ENCODE data around the gene RBM47. TPM values are rescaled to one million over a fixed set of nuclear protein-coding genes. Genes with fewer than 3 reads are reported as not detected.

RBM47 gene
- polyA plus RNA-seq, 3 donors, result 79.5 to 101 (median 92.8) TPM

GRCh38 chr4:40375620-40376019 is 254.0 kb downstream of the RBM47 start:
- peaks cover 0 to 5% (median 1%) of the 10 kb centered on the region in 3 donors for H3K27me3 Mint-ChIP-seq (ENCODE audit: low read depth in 3 of 3)
- no peak overlapping the region for H3K4me3 Mint-ChIP-seq
- Histone ChIP-seq H3K27me3 (ENCODE audit: control insufficient read depth in 2 of 2, insufficient read depth in 2 of 2, low read length in 2 of 2) (no peaks in the 10 kb centered on the region), H2AFZ (ENCODE audit: insufficient read depth, low read depth, low read length, poor library complexity, severe bottlenecking) (no peak overlapping the region), H3K27ac (ENCODE audit: low read depth in 1 of 2, low read length in 2 of 2) (no peak overlapping the region), H3K79me2 (ENCODE audit: insufficient read depth, low read length) (no peaks in the 10 kb centered on the region), H3K4me2 (replicated peaks; ENCODE audit: extremely low read depth, low read length, poor library complexity, severe bottlenecking) (no peak overlapping the region), H3K36me3 (replicated peaks in 1 of 2; ENCODE audit: control insufficient read depth in 1 of 2, insufficient read depth in 2 of 2, low read length in 2 of 2) (no peaks in the 10 kb centered on the region), H3K4me3 (replicated peaks in 1 of 3; ENCODE audit: low read depth in 2 of 3, low read length in 3 of 3) (no peak overlapping the region), H3K4me1 (ENCODE audit: control insufficient read depth in 1 of 2, insufficient read depth in 2 of 2, low read length in 2 of 2) (peaks cover 8% of the 10 kb centered on the region in 2 donors), H4K20me1 (ENCODE audit: insufficient read depth, low read length) (no peaks in the 10 kb centered on the region), H3K9me3 (replicated peaks in 1 of 2; ENCODE audit: control insufficient read depth in 1 of 2, insufficient read depth in 1 of 2, low read length in 2 of 2) (no peaks in the 10 kb centered on the region), H3K9ac (ENCODE audit: insufficient read depth, low read length, poor library complexity, severe bottlenecking) (no peak overlapping the region)
- H3K4me1 Mint-ChIP-seq, result peaks cover 16% of the 10 kb centered on the region
- no peaks in the 10 kb centered on the region for H3K36me3 Mint-ChIP-seq
- WGBS (ENCODE audit: insufficient coverage), result 73% methylated on average over 1 of the region's 2 CpGs
- no peak overlapping the region for H3K27ac Mint-ChIP-seq
- H3K9me3 Mint-ChIP-seq, result no peaks in the 10 kb centered on the region
- TF ChIP-seq CTCF (IDR thresholded peaks at IDR 0.05), result no peak
- intact Hi-C loops (cut with micrococcal nuclease), result no loop called here
- DNase-seq, result no peak

GRCh38 chr4:40375095-40375494 is 254.6 kb downstream of the RBM47 start:
- Histone ChIP-seq H3K36me3 (replicated peaks in 1 of 2; ENCODE audit: control insufficient read depth in 1 of 2, insufficient read depth in 2 of 2, low read length in 2 of 2) (no peaks in the 10 kb centered on the region), H3K4me2 (replicated peaks; ENCODE audit: extremely low read depth, low read length, poor library complexity, severe bottlenecking) (no peak overlapping the region), H3K4me3 (replicated peaks in 1 of 3; ENCODE audit: low read depth in 2 of 3, low read length in 3 of 3) (no peak overlapping the region), H3K79me2 (ENCODE audit: insufficient read depth, low read length) (no peaks in the 10 kb centered on the region), H3K4me1 (ENCODE audit: control insufficient read depth in 1 of 2, insufficient read depth in 2 of 2, low read length in 2 of 2) (peaks cover 8% of the 10 kb centered on the region in 2 donors), H2AFZ (ENCODE audit: insufficient read depth, low read depth, low read length, poor library complexity, severe bottlenecking) (no peak overlapping the region), H3K27me3 (ENCODE audit: control insufficient read depth in 2 of 2, insufficient read depth in 2 of 2, low read length in 2 of 2) (no peaks in the 10 kb centered on the region), H3K27ac (ENCODE audit: low read depth in 1 of 2, low read length in 2 of 2) (no peak overlapping the region), H3K9me3 (replicated peaks in 1 of 2; ENCODE audit: control insufficient read depth in 1 of 2, insufficient read depth in 1 of 2, low read length in 2 of 2) (no peaks in the 10 kb centered on the region), H3K9ac (ENCODE audit: insufficient read depth, low read length, poor library complexity, severe bottlenecking) (no peak overlapping the region), H4K20me1 (ENCODE audit: insufficient read depth, low read length) (no peaks in the 10 kb centered on the region)
- TF ChIP-seq CTCF (IDR thresholded peaks at IDR 0.05), result no peak
- intact Hi-C loops (cut with micrococcal nuclease), result no loop called here
- H3K36me3 Mint-ChIP-seq, result no peaks in the 10 kb centered on the region
- DNase-seq, result no peak
- no peaks in the 10 kb centered on the region for H3K9me3 Mint-ChIP-seq
- peaks cover 16% of the 10 kb centered on the region for H3K4me1 Mint-ChIP-seq
- peaks cover 0 to 3% (median 1%) of the 10 kb centered on the region in 3 donors for H3K27me3 Mint-ChIP-seq (ENCODE audit: low read depth in 3 of 3)
- H3K4me3 Mint-ChIP-seq, result no peak overlapping the region
- no peak overlapping the region for H3K27ac Mint-ChIP-seq
- 85% methylated on average over 10 of the region's 10 CpGs for WGBS (ENCODE audit: insufficient coverage)

Data from CD14-positive monocyte (primary cell).